DND-41 (cell line): ENCODE results near the gene ME3.
"Not testable (repeated sequence)": the region's sequence is repeated elsewhere in the genome, so short reads cannot be mapped to it uniquely, and the experiment has no call there.

Source experiments
- ATAC-seq: fragments of 200-7000 bp; cut with Tn5 transposase; 3 replicates; pipeline ENCODE4 v1.9.1; 2021; ENCODE audit warnings: low read depth; ENCODE audit not compliant: insufficient read depth
- DNase-seq: peaks from one replicate; pipeline ENCODE4 v3.0.0-alpha.2; 2020
- H2AFZ ChIP-seq: 2 replicates; pipeline ENCODE4 v1.6.0; 2012; ENCODE audit warnings: low read depth, low read length
- H3K27ac ChIP-seq: 2 replicates; pipeline ENCODE4 v1.5.1; 2012; ENCODE audit warnings: low read length, inconsistent platforms
- H3K27me3 ChIP-seq: fragments of 200-600 bp; sonication (generic); 2 replicates; pipeline ENCODE4 v1.6.0; 2012; ENCODE audit warnings: low read length, mild to moderate bottlenecking, inconsistent platforms; ENCODE audit not compliant: insufficient read depth, poor library complexity
- H3K36me3 ChIP-seq: 2 replicates; pipeline ENCODE4 v1.5.1; 2012; ENCODE audit warnings: low read length, inconsistent platforms; ENCODE audit not compliant: insufficient read depth
- H3K4me1 ChIP-seq: 2 replicates; pipeline ENCODE4 v1.5.1; 2012; ENCODE audit warnings: mild to moderate bottlenecking, low read length; ENCODE audit not compliant: insufficient read depth
- H3K4me2 ChIP-seq: 2 replicates; pipeline ENCODE4 v1.6.0; 2012; ENCODE audit warnings: mild to moderate bottlenecking, moderate library complexity, low read length, inconsistent platforms; ENCODE audit not compliant: insufficient read depth
- H3K4me3 ChIP-seq, 2 experiments: fragments of 200-600 bp in 1 of 2; shearing (Covaris generic) in 1 of 2; 2 replicates each; pipeline ENCODE4 v1.5.1; 2012 to 2016; ENCODE audit warnings: inconsistent platforms in 2 of 2, low read length in 2 of 2, mild to moderate bottlenecking in 2 of 2, low read depth in 1 of 2, moderate library complexity in 1 of 2
- H3K79me2 ChIP-seq: 2 replicates; pipeline ENCODE4 v1.6.0; 2012; ENCODE audit warnings: low read length, inconsistent platforms; ENCODE audit not compliant: insufficient read depth
- H3K9ac ChIP-seq: 2 replicates; pipeline ENCODE4 v1.6.0; 2012; ENCODE audit warnings: low read depth, mild to moderate bottlenecking, inconsistent platforms, low read length, moderate library complexity
- H3K9me3 ChIP-seq: 2 replicates; pipeline ENCODE4 v1.5.1; 2012; ENCODE audit warnings: low read length, moderate library complexity, mild to moderate bottlenecking, inconsistent platforms; ENCODE audit not compliant: insufficient read depth, severe bottlenecking
- H4K20me1 ChIP-seq: 2 replicates; pipeline ENCODE4 v1.6.0; 2012; ENCODE audit warnings: low read length; ENCODE audit not compliant: insufficient read depth
- CTCF ChIP-seq: IDR thresholded peaks from 2 replicates; pipeline ENCODE4 v1.5.1; 2012; ENCODE audit warnings: borderline replicate concordance, low read length, moderate library complexity, mild to moderate bottlenecking; ENCODE audit not compliant: poor library complexity, severe bottlenecking; ENCODE audit errors: extremely low read depth
- EZH2 ChIP-seq: IDR thresholded peaks from 3 replicates; pipeline ENCODE4 v1.6.1; 2012; ENCODE audit warnings: borderline replicate concordance, low read depth, mild to moderate bottlenecking, moderate library complexity, low read length, inconsistent platforms; ENCODE audit not compliant: severe bottlenecking

The ME3 gene

GRCh38 chr11:86523738-86524619, 148.4 kb downstream of the ME3 start:
- no peaks in the 10 kb centered on the region for H3K27me3 ChIP-seq
- TF ChIP-seq EZH2 (no peak), CTCF (no peak)
- no peak overlapping the region for H2AFZ ChIP-seq
- no peak overlapping the region for H3K4me3 ChIP-seq
- no peaks in the 10 kb centered on the region for H4K20me1 ChIP-seq
- H3K4me1 ChIP-seq = no peaks in the 10 kb centered on the region
- no peak overlapping the region for H3K9ac ChIP-seq
- DNase-seq = no peak
- H3K79me2 ChIP-seq = no peaks in the 10 kb centered on the region
- H3K9me3 ChIP-seq = no peaks in the 10 kb centered on the region
- H3K36me3 ChIP-seq = no peaks in the 10 kb centered on the region
- ATAC-seq = no peak
- H3K27ac ChIP-seq = no peak overlapping the region
- H3K4me2 ChIP-seq = no peak overlapping the region

GRCh38 chr11:86522512-86522911, 149.9 kb downstream of the ME3 start:
- DNase-seq, H3K27me3 ChIP-seq, H3K4me3 ChIP-seq, H3K4me2 ChIP-seq, H3K27ac ChIP-seq, H3K9ac ChIP-seq, H3K9me3 ChIP-seq, ATAC-seq, H3K79me2 ChIP-seq, H3K36me3 ChIP-seq, H2AFZ ChIP-seq, H4K20me1 ChIP-seq, H3K4me1 ChIP-seq: not testable (repeated sequence)

DNA sequence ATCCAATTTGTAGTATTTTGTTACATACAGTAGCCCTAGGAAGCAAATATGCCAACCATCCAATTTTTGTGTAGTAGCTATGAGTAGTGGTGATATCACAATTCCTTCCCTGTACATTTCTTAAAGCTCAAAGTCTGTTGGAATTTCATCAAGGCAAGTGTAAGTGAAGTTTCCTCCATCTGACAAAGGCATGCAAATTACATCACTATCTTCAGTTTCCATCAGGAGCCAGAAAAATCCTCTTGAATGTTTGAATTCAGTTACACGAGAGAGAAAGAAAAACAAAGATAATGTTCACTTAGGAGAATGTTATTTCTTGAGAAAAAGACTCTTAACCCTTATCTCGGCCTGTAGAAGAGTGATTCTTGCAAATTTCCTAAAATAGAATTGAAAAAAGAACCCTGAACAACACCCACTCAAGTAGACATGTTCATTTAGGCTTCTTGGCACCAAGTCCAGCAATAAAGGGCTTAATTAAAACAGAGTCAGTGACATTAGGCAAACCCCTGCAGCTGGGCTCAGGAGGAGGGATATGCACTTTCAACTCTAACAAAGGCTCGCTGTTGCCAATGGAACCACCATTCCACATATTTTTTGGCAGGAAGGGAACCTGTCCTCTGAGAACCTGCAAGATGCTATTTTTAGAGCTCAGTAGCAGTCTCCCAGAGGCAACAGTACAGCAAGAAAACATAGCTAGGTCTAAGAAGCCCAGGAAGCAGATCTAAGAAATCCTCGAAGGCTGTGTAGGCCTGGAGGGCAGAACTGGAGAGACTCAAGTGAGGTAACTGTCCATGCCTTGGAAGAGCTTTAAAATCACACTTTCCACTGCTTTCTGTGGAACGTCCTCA, 153.1 kb downstream of the ME3 start:
- no peaks in the 10 kb centered on the region for H3K36me3 ChIP-seq
- DNase-seq = no peak
- H3K9ac ChIP-seq = no peak overlapping the region

More for the DNA sequence above, 153.1 kb downstream of the ME3 start:
- Histone ChIP-seq H3K4me3 (no peak overlapping the region), H3K4me1 (no peaks in the 10 kb centered on the region), H4K20me1 (no peaks in the 10 kb centered on the region), H3K27ac (no peak overlapping the region), H3K4me2 (no peak overlapping the region), H2AFZ (no peak overlapping the region), H3K27me3 (peaks cover 3% of the 10 kb centered on the region), H3K9me3 (no peaks in the 10 kb centered on the region), H3K79me2 (no peaks in the 10 kb centered on the region)
- TF ChIP-seq EZH2 (no peak), CTCF (no peak)
- ATAC-seq = no peak
